HepG2 (cell line): ENCODE measurements around the gene SAP130. TPM values are rescaled to one million over a fixed set of nuclear protein-coding genes. Genes with fewer than 3 reads are reported as not detected.

ENCODE experiments used
- BORCS8-MEF2B ChIP-seq: sonication (generic); formaldehyde crosslinking; IDR thresholded peaks from 2 replicates; pipeline ENCODE4 v1.8.0; 2022; ENCODE audit warnings: mild to moderate bottlenecking, missing genetic modification reagents
- BRCA1 ChIP-seq: sonication (generic); formaldehyde crosslinking; IDR thresholded peaks from 2 replicates; pipeline ENCODE4 v1.4.0; 2020; ENCODE audit warnings: missing genetic modification reagents
- CEBPG ChIP-seq: IDR thresholded peaks from 2 replicates; pipeline ENCODE4 v1.6.1; 2016
- CHCHD3 ChIP-seq: sonication (generic); formaldehyde crosslinking; IDR thresholded peaks from 2 replicates; pipeline ENCODE4 v1.8.0; 2022; ENCODE audit warnings: mild to moderate bottlenecking, missing genetic modification reagents, moderate library complexity
- EP300 ChIP-seq, 3 experiments: sonication (generic) in 1 of 3; formaldehyde crosslinking in 1 of 3; IDR thresholded peaks; 2 replicates each; pipeline versions ENCODE4 v1.5.1 to v1.6.1; 2011 to 2020; ENCODE audit warnings: low read depth in 2 of 3, low read length in 2 of 3, borderline replicate concordance in 1 of 3, improper control_type of control experiment in 1 of 3, mild to moderate bottlenecking in 1 of 3, missing genetic modification reagents in 1 of 3, moderate library complexity in 1 of 3
- FOXA1 ChIP-seq, 2 experiments: fragments of 450-650 bp in 1 of 2; sonication (generic) in 1 of 2; formaldehyde crosslinking in 1 of 2; IDR thresholded peaks; 2 replicates each; pipeline versions ENCODE4 v1.4.0 to v1.6.1; 2016 to 2020; ENCODE audit warnings: missing genetic modification reagents in 1 of 2
- GATAD2A ChIP-seq: IDR thresholded peaks from 2 replicates; pipeline ENCODE4 v1.6.1; 2016
- GLI4 ChIP-seq: sonication (generic); formaldehyde crosslinking; IDR thresholded peaks from 2 replicates; pipeline ENCODE4 v1.5.1; 2020; ENCODE audit warnings: missing genetic modification reagents, mild to moderate bottlenecking, moderate library complexity, borderline replicate concordance
- HMGA1 ChIP-seq: sonication (generic); formaldehyde crosslinking; conservative IDR thresholded peaks from 2 replicates; pipeline ENCODE4 v1.4.0; 2020; ENCODE audit warnings: missing genetic modification reagents
- JUN ChIP-seq: sonication (generic); formaldehyde crosslinking; IDR thresholded peaks from 2 replicates; pipeline ENCODE4 v1.4.0; 2020; ENCODE audit warnings: mild to moderate bottlenecking, missing genetic modification reagents
- KAT2B ChIP-seq: fragments of 150-350 bp; IDR thresholded peaks from 2 replicates; pipeline ENCODE4 v1.6.1; 2014; ENCODE audit warnings: low read depth, low read length, borderline replicate concordance
- MAFK ChIP-seq, 2 experiments: IDR thresholded peaks in 1 of 2; conservative IDR thresholded peaks in 1 of 2; 2 replicates each; pipeline ENCODE4 v1.6.1; 2011; ENCODE audit warnings: improper control_type of control experiment in 2 of 2, low read length in 2 of 2
- MXD4 ChIP-seq: IDR thresholded peaks from 2 replicates; pipeline ENCODE4 v1.6.1; 2016; ENCODE audit warnings: mild to moderate bottlenecking, missing biosample characterization, missing genetic modification reagents
- NCOA2 ChIP-seq: sonication (generic); formaldehyde crosslinking; IDR thresholded peaks from 2 replicates; pipeline ENCODE4 v1.8.0; 2022; ENCODE audit warnings: inconsistent platforms
- NONO ChIP-seq, 2 experiments: fragments of 450-650 bp in 1 of 2; sonication (generic) in 1 of 2; formaldehyde crosslinking in 1 of 2; IDR thresholded peaks in 1 of 2; conservative IDR thresholded peaks in 1 of 2; 2 replicates each; pipeline versions ENCODE4 v1.6.1 to v1.8.0; 2017 to 2022; ENCODE audit warnings: mild to moderate bottlenecking in 1 of 2, missing genetic modification reagents in 1 of 2, moderate library complexity in 1 of 2
- SALL1 ChIP-seq: sonication (generic); formaldehyde crosslinking; IDR thresholded peaks from 2 replicates; pipeline ENCODE4 v1.8.0; 2022; ENCODE audit warnings: mild to moderate bottlenecking, missing genetic modification reagents
- SAP130 ChIP-seq: IDR thresholded peaks from 2 replicates; pipeline ENCODE4 v1.6.1; 2016; ENCODE audit warnings: low read depth
- SOX6 ChIP-seq, 2 experiments: fragments of 450-650 bp in 1 of 2; sonication (generic) in 1 of 2; formaldehyde crosslinking in 1 of 2; IDR thresholded peaks; 2 replicates each; pipeline versions ENCODE4 v1.4.0 to v1.6.1; 2017 to 2020; ENCODE audit warnings: antibody characterized with exemption in 1 of 2, mild to moderate bottlenecking in 1 of 2, missing genetic modification reagents in 1 of 2
- ZMYM3 ChIP-seq: sonication (generic); formaldehyde crosslinking; IDR thresholded peaks from 2 replicates; pipeline ENCODE4 v1.5.1; 2020; ENCODE audit warnings: mild to moderate bottlenecking, missing genetic modification reagents
- ZNF225 ChIP-seq: sonication (generic); formaldehyde crosslinking; IDR thresholded peaks from 2 replicates; pipeline ENCODE4 v1.4.0; 2020; ENCODE audit warnings: mild to moderate bottlenecking, missing genetic modification reagents
- ZNF230 ChIP-seq: sonication (generic); formaldehyde crosslinking; IDR thresholded peaks from 2 replicates; pipeline ENCODE4 v1.4.0; 2020; ENCODE audit warnings: mild to moderate bottlenecking, missing genetic modification reagents
- ZNF274 ChIP-seq: sonication (generic); formaldehyde crosslinking; IDR thresholded peaks from 2 replicates; pipeline ENCODE4 v1.5.1; 2020; ENCODE audit warnings: mild to moderate bottlenecking, missing genetic modification reagents
- ZNF30 ChIP-seq: sonication (generic); formaldehyde crosslinking; IDR thresholded peaks from 2 replicates; pipeline ENCODE4 v1.5.0; 2020; ENCODE audit warnings: mild to moderate bottlenecking, missing genetic modification reagents
- ZNF644 ChIP-seq: IDR thresholded peaks from 2 replicates; pipeline ENCODE4 v1.6.1; 2016; ENCODE audit warnings: low read depth
- ZSCAN22 ChIP-seq: sonication (generic); formaldehyde crosslinking; IDR thresholded peaks from 2 replicates; pipeline ENCODE4 v1.4.0; 2020; ENCODE audit warnings: mild to moderate bottlenecking, missing genetic modification reagents
- polyA plus RNA-seq, 8 experiments: library from polyadenylated mRNA; depleted of rRNA in 3 of 8; stranded (reverse) in 7 of 8; unstranded in 1 of 8; fragments of >200 nt; fragmentation: Illumina TruSeq in 4 of 8; extraction: Trizol in 4 of 8; gene quantifications; 2 replicates each; pipeline versions ENCODE4 v1.2.1 to v1.2.3, GENCODE V29; 2011 to 2016; ENCODE audit warnings: low read depth in 4 of 8, missing spikeins in 1 of 8, mixed read lengths in 1 of 8; ENCODE audit not compliant: insufficient read depth in 1 of 8
- total RNA-seq, 5 experiments: library from RNA; depleted of rRNA; stranded (reverse); fragments of >200 nt; fragmentation: Illumina TruSeq; extraction: Trizol; gene quantifications; 2 replicates each; pipeline ENCODE4 v1.2.3, GENCODE V29; 2016; ENCODE audit warnings: low read depth in 1 of 5
- TF ChIP-seq, protein P1 (sequence below): sonication (generic); formaldehyde crosslinking; IDR thresholded peaks from 2 replicates; pipeline ENCODE4 v1.5.1; 2020; ENCODE audit warnings: mild to moderate bottlenecking, missing genetic modification reagents, borderline replicate concordance
- TF ChIP-seq, protein P2 (sequence below): sonication (generic); formaldehyde crosslinking; IDR thresholded peaks from 2 replicates; pipeline ENCODE4 v1.4.0; 2020; ENCODE audit warnings: low read depth, mild to moderate bottlenecking, missing genetic modification reagents

The SAP130 gene
- total and polyA plus RNA-seq, 2 of the 13 experiments (the other 11 are each of a cell fraction or from before 2014, with no cell fraction given) = 11.1 to 18.6 TPM

- TF ChIP-seq, protein P1, sequence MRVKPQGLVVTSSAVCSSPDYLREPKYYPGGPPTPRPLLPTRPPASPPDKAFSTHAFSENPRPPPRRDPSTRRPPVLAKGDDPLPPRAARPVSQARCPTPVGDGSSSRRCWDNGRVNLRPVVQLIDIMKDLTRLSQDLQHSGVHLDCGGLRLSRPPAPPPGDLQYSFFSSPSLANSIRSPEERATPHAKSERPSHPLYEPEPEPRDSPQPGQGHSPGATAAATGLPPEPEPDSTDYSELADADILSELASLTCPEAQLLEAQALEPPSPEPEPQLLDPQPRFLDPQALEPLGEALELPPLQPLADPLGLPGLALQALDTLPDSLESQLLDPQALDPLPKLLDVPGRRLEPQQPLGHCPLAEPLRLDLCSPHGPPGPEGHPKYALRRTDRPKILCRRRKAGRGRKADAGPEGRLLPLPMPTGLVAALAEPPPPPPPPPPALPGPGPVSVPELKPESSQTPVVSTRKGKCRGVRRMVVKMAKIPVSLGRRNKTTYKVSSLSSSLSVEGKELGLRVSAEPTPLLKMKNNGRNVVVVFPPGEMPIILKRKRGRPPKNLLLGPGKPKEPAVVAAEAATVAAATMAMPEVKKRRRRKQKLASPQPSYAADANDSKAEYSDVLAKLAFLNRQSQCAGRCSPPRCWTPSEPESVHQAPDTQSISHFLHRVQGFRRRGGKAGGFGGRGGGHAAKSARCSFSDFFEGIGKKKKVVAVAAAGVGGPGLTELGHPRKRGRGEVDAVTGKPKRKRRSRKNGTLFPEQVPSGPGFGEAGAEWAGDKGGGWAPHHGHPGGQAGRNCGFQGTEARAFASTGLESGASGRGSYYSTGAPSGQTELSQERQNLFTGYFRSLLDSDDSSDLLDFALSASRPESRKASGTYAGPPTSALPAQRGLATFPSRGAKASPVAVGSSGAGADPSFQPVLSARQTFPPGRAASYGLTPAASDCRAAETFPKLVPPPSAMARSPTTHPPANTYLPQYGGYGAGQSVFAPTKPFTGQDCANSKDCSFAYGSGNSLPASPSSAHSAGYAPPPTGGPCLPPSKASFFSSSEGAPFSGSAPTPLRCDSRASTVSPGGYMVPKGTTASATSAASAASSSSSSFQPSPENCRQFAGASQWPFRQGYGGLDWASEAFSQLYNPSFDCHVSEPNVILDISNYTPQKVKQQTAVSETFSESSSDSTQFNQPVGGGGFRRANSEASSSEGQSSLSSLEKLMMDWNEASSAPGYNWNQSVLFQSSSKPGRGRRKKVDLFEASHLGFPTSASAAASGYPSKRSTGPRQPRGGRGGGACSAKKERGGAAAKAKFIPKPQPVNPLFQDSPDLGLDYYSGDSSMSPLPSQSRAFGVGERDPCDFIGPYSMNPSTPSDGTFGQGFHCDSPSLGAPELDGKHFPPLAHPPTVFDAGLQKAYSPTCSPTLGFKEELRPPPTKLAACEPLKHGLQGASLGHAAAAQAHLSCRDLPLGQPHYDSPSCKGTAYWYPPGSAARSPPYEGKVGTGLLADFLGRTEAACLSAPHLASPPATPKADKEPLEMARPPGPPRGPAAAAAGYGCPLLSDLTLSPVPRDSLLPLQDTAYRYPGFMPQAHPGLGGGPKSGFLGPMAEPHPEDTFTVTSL (CRISPR knock-in tag) = 0 out of 2 replicates have a peak, but pooled peaks have one; percentile 27
- TF ChIP-seq ZNF30 (CRISPR knock-in tag) (no peak), ZNF230 (CRISPR knock-in tag) (no peak), ZMYM3 (peak; percentile 31; the same call in 1 of the 2 replicates), BORCS8-MEF2B (no peak), ZNF274 (no peak), KAT2B (no peak), HMGA1 (CRISPR knock-in tag) (no peak), JUN (CRISPR knock-in tag) (no peak), FOXA1 (IDR thresholded peaks at IDR 0.05) (no peak), FOXA1 (CRISPR knock-in tag; IDR thresholded peaks at IDR 0.05) (no peak), ZNF644 (peak; percentile 27; the same call in 1 of the 2 replicates), EP300 (IDR thresholded peaks at IDR 0.05; ENCODE audit: low read depth in 2 of 2, low read length in 2 of 2) (peak in 1 of 2 experiments; percentile 52; a peak in 1 of 4 replicates), EP300 (CRISPR knock-in tag; IDR thresholded peaks at IDR 0.05; ENCODE audit: borderline replicate concordance) (no peak), SAP130 (CRISPR knock-in tag) (peak; percentile 47), MXD4 (no peak), ZNF225 (CRISPR knock-in tag) (no peak), ZSCAN22 (CRISPR knock-in tag) (no peak), CHCHD3 (no peak), GATAD2A (CRISPR knock-in tag) (peak; percentile 74), NCOA2 (CRISPR knock-in tag) (peak; percentile 37; the same call in 1 of the 2 replicates), MAFK (conservative IDR thresholded peaks at IDR 0.05 in 1 of 2, IDR thresholded peaks at IDR 0.05 in 1 of 2; ENCODE audit: low read length in 2 of 2) (peak; percentile 50 to 52), SOX6 (IDR thresholded peaks at IDR 0.05) (no peak), SOX6 (CRISPR knock-in tag; IDR thresholded peaks at IDR 0.05) (peak; percentile 85), SALL1 (CRISPR knock-in tag) (peak; percentile 83), NONO (IDR thresholded peaks at IDR 0.05) (no peak), NONO (CRISPR knock-in tag; conservative IDR thresholded peaks at IDR 0.05) (peak; percentile 49; the same call in 1 of the 2 replicates), CEBPG (peak; percentile 90), GLI4 (CRISPR knock-in tag) (no peak), BRCA1 (CRISPR knock-in tag) (no peak)
- TF ChIP-seq, protein P2, sequence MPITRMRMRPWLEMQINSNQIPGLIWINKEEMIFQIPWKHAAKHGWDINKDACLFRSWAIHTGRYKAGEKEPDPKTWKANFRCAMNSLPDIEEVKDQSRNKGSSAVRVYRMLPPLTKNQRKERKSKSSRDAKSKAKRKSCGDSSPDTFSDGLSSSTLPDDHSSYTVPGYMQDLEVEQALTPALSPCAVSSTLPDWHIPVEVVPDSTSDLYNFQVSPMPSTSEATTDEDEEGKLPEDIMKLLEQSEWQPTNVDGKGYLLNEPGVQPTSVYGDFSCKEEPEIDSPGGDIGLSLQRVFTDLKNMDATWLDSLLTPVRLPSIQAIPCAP (CRISPR knock-in tag) = no peak
These were observed 29.5 kb upstream of the SAP130 start (continued) for GRCh38 chr2:128057334-128057733.
